Posterior cingulate gyrus (tissue), 11 donors: ENCODE measurements around the gene TRIM43B.
"Not testable (repeated sequence)": the region's sequence is repeated elsewhere in the genome, so short reads cannot be mapped to it uniquely, and the experiment has no call there.

Experiments
- DNase-seq, 10 donors: peaks; one replicate each; pipeline versions ENCODE4 v3.0.0 to v3.0.0-alpha.2; 2020 to 2021; ENCODE audit warnings: mixed read lengths in 3 of 10
- intact Hi-C: fragments of 100-400 bp; cut with DNase I; formaldehyde crosslinking; loops from one replicate; pipeline ENCODE4 v1.15.1; 2023

TRIM43B gene

DNA sequence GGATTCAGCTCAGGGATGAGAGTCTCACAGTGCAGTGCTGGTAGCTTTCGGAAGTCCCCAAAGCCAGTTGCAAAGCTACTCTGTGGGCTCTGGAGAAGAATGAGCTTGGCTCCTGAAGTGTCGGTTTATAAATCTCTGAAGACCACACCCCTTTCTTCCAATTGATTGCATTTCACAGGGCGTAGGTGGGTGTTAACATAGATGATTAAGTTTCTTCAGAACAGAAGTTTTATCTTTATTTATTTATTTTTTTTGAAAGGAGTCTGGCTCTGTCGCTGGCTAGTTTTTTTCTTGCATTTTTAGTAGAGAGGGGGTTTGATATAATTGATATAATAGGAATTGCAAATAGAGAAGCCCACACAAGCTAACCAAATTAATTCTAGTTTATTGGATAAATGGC, at the start of gene TRIM43B:
Gene TRIM43B, minus strand, starts transcription at position 101 of the 400 bp plus-strand sequence. CDS start 2,040 bp downstream, outside the sequence.
- intact Hi-C loops, DNase-seq: not testable (repeated sequence)

DNA sequence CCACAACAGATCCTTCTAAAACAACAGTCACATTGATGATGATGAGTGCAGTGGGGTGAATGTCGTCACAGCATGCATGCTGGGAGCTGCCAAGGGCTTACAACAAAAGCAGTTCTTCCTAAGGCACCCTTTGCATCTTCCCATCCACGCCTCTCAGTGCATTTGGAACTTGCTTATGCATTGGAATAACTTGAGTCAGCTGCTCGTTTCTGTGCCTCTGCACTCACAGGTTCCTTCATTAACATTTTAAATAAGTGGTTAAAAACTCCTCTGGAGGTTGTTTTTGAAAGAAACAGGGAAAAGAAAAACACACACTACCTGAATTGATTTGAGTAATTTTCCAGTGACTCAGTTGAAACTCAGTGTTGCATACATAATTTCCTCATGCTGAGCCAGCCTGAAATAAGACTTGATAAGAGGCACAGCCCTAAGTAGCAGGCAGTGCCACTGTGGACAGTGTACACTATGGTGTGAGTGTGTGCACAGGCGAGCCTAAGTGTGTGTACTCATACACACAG, 46.8 kb upstream of the TRIM43B start:
- intact Hi-C loops = no loop called here
- peak in 1 of 10 donors; percentile 35 for DNase-seq

DNA sequence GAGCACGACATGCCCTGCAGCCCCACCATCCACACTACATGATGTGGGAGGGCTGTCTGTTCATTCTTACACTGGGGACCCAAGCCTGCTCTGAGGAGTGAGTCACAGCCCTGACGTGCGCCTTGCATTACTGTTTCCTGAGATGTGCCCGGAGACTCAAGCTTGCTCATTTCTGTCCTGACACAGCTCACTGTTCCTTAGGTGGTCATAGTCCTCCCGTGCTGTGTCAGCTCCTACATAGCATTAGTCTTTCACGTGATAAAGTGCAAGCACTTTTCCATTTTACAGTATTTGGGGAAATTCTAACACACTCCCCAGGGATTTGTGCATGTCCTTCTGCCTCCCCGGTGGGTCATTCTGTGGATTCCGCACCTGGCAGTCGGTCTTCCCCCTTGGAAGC, 46.2 kb upstream of the TRIM43B start:
- DNase-seq = peak in 1 of 10 donors; percentile 59
- intact Hi-C loops = no loop called here

DNA sequence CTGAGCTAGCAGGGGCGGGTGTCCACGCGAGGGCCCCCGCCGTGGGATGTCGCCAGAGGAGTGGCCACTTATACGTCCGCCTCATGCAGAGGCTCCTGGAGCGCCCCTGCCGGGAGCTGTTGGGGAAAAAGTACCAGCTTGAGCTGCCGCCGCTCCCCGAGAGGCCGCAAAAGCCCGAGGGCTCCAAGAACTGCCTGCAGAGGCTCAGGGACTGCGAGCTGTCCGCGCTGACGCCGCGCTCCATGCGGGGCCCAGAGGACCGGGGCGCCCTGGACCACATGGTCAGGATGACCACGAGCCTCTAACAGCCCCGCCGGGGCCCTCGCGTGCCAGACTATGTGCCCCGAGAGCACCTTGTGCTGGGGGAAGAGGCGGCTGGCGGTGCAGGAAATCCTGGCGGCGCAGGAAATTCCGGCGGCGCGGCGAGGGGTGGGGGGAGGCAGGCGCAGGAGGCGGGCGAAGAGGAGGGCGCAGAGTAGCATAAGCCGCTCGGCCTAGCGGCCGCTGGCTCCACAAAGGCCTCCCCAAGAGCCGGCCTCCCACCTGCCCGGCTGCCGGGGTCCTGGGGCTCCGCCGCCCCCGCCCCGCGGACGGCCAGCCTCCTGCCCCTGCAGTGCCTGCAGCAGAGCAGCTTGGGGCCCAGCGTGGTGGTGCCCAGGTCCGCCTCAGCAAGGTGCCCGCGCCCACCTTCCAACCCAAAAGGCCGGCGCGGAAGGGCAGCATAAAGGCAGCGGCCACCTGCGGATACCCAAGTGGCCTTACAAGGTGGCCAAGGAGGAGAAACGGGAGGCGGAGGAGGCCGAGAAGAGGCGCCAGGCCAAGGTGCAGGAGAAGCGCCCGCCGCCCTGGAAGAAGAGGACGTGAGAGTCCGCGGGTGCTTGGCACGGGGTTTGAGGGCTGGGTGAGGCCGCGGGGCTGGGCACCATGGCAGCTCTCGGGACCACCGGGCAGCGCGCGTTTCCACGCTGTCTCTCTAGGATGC, 42.1 kb upstream of the TRIM43B start:
- DNase-seq = peak; percentile 62 to 96 (median 76)
- intact Hi-C loops = no loop called here

- intact Hi-C loops = no loop called here
- DNase-seq = peak in 6 of 10 donors; percentile 25 to 85 (median 60)
Observed at GRCh38 chr2:95525294-95526035, 40.9 kb upstream of the TRIM43B start.

DNA sequence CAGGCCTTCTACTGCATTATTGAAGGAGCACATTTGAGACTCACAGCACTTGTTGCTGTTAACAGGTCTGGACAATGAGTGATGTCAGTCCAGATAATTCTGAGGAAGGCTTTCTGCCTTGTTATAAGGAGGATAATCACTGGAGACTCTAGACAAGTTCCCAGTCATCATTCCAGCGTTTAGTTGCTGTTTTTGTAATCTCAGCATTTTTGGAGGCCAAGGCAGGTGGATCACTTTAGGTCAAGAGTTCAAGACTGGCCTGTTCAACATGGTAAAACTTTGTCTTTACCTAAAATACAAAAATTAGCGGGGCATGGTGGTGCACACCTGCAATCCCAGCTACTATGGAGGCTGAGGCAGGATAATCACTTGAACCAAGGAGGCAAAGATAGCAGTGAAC, 39.6 kb upstream of the TRIM43B start:
- intact Hi-C loops = no loop called here
- no peak for DNase-seq

DNA sequence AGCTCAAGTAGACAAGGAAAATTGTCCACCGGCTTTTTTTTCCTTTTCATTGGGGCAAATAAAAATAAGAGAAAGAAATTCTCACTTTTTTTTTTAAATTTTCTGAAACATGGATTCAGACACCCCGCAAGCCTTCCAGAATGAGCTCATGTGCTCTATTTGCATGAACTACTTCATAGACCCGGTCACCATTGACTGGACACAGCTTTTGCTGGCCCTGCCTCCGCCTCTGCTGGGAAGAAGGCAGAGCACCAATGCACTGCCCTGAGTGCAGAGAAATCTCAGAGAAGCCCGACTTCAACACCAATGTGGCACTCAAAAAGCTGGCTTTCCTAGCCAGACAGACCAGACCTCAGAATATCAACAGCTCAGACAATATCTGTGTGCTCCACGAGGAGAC, 30.2 kb upstream of the TRIM43B start:
- intact Hi-C loops = no loop called here
- DNase-seq = peak in 1 of 10 donors; percentile 55

DNA sequence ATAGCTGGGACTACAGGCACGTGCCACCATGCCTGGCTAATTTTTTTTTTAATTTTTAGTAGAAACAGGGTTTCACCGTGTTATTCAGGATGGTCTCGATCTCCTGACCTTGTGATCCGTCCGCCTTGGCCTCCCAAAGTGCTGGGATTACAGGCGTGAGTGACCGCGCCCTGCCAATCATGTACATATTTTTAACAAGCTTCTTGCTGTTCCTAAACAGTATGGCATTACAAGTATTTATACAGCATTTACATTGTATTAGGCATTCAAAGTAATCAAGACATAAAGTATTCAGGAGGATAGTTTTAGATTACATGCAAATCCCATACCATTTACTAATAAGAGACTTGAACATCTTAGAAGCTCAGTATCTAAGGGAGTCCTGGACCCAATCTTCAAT, 29.7 kb upstream of the TRIM43B start:
- intact Hi-C loops, DNase-seq: not testable (repeated sequence)

DNA sequence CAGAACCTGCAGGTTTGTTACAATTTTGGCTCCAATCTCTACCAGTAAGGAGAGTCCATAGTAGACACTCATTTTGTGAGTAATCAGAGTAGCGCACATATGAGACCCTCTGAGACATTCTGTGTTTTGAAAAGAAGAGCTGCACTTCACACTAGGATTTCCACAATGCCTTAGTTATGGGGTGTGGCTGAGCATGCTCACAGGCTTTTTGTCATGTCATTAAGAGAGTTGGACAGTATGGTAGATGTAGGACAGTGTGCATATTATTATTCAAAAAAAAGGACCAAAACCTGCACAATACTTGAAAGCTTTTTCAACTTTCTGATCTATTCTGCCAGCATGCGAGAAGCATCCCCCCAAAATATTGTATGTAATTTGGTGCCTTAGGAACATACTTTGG, 24.9 kb upstream of the TRIM43B start:
- intact Hi-C loops = no loop called here
- DNase-seq = no peak

- intact Hi-C loops = no loop called here
- DNase-seq = no peak
Observed at GRCh38 chr2:95505222-95505621, 20.7 kb upstream of the TRIM43B start.

GRCh38 chr2:95500854-95501253, 16.3 kb upstream of the TRIM43B start:
- intact Hi-C loops = no loop called here
- no peak for DNase-seq

DNA sequence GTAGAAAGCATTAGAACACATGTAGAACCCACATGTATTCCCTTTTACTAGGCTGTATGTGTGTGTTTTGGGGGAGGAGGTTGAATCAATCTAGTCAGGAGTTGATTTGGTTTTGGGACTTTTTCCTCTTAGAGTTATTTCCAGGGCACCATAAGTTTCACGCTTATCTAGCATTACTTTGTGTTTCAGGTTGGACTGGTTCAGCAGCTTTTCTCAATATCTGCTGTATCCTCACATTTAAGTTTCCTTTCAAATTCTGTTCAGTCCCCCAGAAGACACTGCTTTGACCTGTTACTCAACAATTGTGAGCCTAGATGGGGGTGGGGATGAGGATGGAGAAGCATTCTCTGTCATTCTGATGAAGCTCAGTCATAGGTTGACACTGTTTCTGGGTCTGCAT, 7.5 kb upstream of the TRIM43B start:
- DNase-seq, intact Hi-C loops: not testable (repeated sequence)

- DNase-seq, intact Hi-C loops: not testable (repeated sequence)
Observed at GRCh38 chr2:95475025-95475424, 9.5 kb downstream of the TRIM43B start.

DNA sequence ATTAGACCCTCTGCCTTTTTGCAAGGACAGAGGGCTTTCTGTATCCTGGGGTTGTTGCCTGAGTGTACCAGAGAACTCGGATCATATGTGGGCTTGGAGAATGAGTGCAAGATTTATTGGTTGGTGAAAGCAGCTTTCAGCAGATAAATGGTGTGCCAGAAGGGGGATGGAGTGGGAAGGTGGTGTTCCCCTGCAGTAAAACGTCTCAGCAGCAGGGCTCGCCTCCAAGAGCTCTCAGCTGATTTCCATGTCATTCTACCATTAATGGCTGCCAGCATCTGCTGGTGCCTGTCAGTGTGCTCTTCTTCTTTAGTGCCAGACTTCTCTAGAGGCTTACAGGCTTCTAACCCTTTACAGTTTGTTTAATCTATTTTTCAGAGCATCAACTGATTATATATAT, 16.6 kb downstream of the TRIM43B start:
- DNase-seq, intact Hi-C loops: not testable (repeated sequence)

GRCh38 chr2:95466572-95466971, 18.0 kb downstream of the TRIM43B start:
- DNase-seq, intact Hi-C loops: not testable (repeated sequence)

DNA sequence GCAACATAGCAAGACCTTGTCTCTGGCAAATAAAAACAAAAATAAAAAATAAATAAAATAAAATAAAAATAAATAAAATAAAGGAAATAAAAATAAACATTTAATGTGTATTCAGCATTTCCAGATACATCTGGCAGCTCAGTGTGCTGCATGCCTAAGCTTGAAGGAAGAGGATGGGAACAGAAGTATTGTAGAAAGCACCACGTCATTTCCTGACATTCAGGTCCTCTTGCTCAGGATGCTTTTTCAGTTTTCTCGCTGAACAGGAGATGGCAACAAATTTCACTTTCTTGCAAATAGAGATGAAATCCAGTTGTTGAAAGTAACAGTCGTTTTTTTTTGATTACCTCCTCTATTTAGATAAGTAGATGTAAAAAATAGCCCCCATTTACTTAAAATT, 21.3 kb downstream of the TRIM43B start:
- intact Hi-C loops, DNase-seq: not testable (repeated sequence)

DNA sequence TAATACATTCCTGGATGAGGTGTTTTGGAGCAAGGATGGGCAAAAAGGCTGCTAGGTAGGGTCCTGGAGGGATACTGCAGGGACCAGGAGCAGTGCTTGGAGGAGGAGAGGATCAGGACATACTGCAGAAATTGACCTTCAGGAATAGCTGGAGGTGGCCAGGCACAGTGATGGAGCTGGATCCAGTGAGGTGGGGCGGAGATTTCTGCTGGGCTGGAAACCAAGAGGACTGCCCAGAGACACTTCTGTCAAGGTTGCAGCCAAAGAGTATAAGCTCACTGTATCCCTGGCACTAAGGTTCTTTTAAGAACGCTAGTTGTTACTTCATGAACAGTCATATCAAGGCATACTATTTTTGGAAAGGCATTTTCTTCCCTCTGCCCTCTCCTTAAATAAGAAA, 39.2 kb downstream of the TRIM43B start:
- intact Hi-C loops = not testable (repeated sequence)

GRCh38 chr2:95442474-95443099, 42.0 kb downstream of the TRIM43B start:
- DNase-seq, intact Hi-C loops: not testable (repeated sequence)

More for the DNA sequence above, 39.2 kb downstream of the TRIM43B start:
- not testable (repeated sequence) for DNase-seq

DNA sequence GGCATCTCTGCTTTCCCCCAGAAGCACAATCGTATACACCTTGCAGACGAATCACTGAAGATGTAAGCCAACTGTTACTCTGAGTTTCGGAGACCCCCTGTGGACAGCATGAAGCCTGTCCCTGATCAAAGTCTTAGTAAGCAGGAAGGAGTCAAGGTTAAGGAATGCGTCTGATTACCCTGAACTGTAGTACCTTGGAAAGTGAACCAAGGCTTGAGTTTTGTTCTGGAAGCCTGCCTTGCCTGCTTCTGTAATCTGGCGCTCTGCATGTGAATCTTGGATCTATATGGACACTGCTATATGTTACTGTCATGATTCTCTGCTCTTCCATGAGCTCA, 48.7 kb downstream of the TRIM43B start:
- intact Hi-C loops = not testable (repeated sequence)

GRCh38 chr2:95435162-95435871, 49.2 kb downstream of the TRIM43B start:
- DNase-seq, intact Hi-C loops: not testable (repeated sequence)

More for the DNA sequence above, 48.7 kb downstream of the TRIM43B start:
- not testable (repeated sequence) for DNase-seq
